ENCODE results near the gene DDX31.

The DDX31 gene

GRCh38 chr9:132547052-132547431 is 122.7 kb downstream of the DDX31 start:
- DNase-seq (ENCODE audit: low read depth) = no peak

- no peak for DNase-seq (ENCODE audit: low read depth)
These were observed 123.4 kb downstream of the DDX31 start for GRCh38 chr9:132546148-132547051.

GRCh38 chr9:132545578-132545977 is 124.2 kb downstream of the DDX31 start:
- no peak for DNase-seq (ENCODE audit: low read depth)

- DNase-seq (ENCODE audit: low read depth) = no peak
These were observed 125.8 kb downstream of the DDX31 start for GRCh38 chr9:132543960-132544359.

GRCh38 chr9:132543251-132543650 is 126.5 kb downstream of the DDX31 start:
- DNase-seq (ENCODE audit: low read depth) = no peak
